Ovary (tissue), 9 donors: ENCODE results near the gene GHRL. TPM values are rescaled to one million over a fixed set of nuclear protein-coding genes. Genes with fewer than 3 reads are reported as not detected.

Experiments used
- DNase-seq, 5 donors: peaks; one replicate each; pipeline ENCODE4 v3.0.0-alpha.2; 2019 to 2020
- H3K27ac ChIP-seq, 2 donors: fragments of 200-600 bp; one replicate each; pipeline versions ENCODE4 v1.5.1 to v1.8.0; 2019 to 2022
- H3K27me3 ChIP-seq: fragments of 200-600 bp; one replicate; pipeline ENCODE4 v1.8.0; 2022
- H3K36me3 ChIP-seq: fragments of 200-600 bp; sonication (generic); one replicate; pipeline ENCODE4 v1.5.1; 2019
- H3K4me1 ChIP-seq: one replicate; pipeline ENCODE4 v1.8.1; 2013; ENCODE audit warnings: mild to moderate bottlenecking, moderate library complexity; ENCODE audit not compliant: insufficient read depth
- H3K4me3 ChIP-seq: fragments of 200-600 bp; sonication (generic); one replicate; pipeline ENCODE4 v1.5.1; 2017
- H3K9me3 ChIP-seq, 2 donors: fragments of 200-600 bp in 1 of 2; sonication (generic) in 1 of 2; one replicate each; pipeline versions ENCODE4 v1.5.1 to v1.8.1; 2013 to 2019; ENCODE audit warnings: mild to moderate bottlenecking in 1 of 2, moderate library complexity in 1 of 2
- CTCF ChIP-seq, 3 donors: fragments of 450-650 bp in 2 of 3; fragments of 200-600 bp in 1 of 3; IDR thresholded peaks; one replicate each; pipeline versions ENCODE4 v1.5.1 to v1.8.0; 2016 to 2022; ENCODE audit warnings: antibody characterized with exemption in 3 of 3, mild to moderate bottlenecking in 1 of 3
- EP300 ChIP-seq: sonication (generic); formaldehyde crosslinking; IDR thresholded peaks from one replicate; pipeline ENCODE4 v1.6.1; 2017; ENCODE audit warnings: antibody characterized with exemption
- POLR2A ChIP-seq: fragments of 450-650 bp; IDR thresholded peaks from one replicate; pipeline ENCODE4 v1.6.1; 2017; ENCODE audit warnings: antibody characterized with exemption, mild to moderate bottlenecking, moderate library complexity
- WGBS, 3 donors: extraction: QIAGEN DNeasy Blood & Tissue Kit in 1 of 3; methylation state at CpG; one replicate each; pipeline versions ENCODE4 v1.1.5 to v1.1.7; 2013 to 2017; 5-methylcytosine and 5-hydroxymethylcytosine counted together
- intact Hi-C, 4 donors: fragments of 100-400 bp; cut with DNase I; formaldehyde crosslinking; loops; one replicate each; pipeline versions ENCODE4 v1.11.0 to v1.15.1; 2022 to 2023
- polyA plus RNA-seq, 2 donors: library from polyadenylated mRNA; stranded (reverse); fragments of 200-250 nt in 1 of 2; fragments of 350-450 nt in 1 of 2; fragmentation: Illumina TruSeq in 1 of 2; extraction: RNeasy Lipid Tissue Mini Kit (QIAGEN cat#74804) in 1 of 2; gene quantifications; one replicate each; pipeline ENCODE4 v1.2.3, GENCODE V29; 2013 to 2014
- total RNA-seq, 7 donors: library from RNA; depleted of rRNA in 2 of 7; stranded (reverse); fragments of >200 nt in 2 of 7; fragmentation: NEBNext Ultra II Directional in 3 of 7; extraction: Animal tissue kit (Norgen Biotek cat#: 25700) in 3 of 7; gene quantifications; one replicate each; pipeline versions ENCODE4 v1.1.0 to v1.2.4, GENCODE V29; 2016 to 2023
- donor health status: DM: no; HTN: no; CAD: no; lungs with moderate emphysema.
- donor health status: DM: no; HTN: no; CAD: no.
- donor health status: Bipolar disorder and iron deficiency.
- donor health status: DM: yes; HTN: yes; CAD: no.
- donor health status: DM: no; HTN: no; CAD: no.
- donor health status: DM: yes; HTN: yes; CAD: no.

GHRL gene
- total and polyA plus RNA-seq, 9 donors, result 0.23 to 2.4 (median 1.6) TPM

DNA sequence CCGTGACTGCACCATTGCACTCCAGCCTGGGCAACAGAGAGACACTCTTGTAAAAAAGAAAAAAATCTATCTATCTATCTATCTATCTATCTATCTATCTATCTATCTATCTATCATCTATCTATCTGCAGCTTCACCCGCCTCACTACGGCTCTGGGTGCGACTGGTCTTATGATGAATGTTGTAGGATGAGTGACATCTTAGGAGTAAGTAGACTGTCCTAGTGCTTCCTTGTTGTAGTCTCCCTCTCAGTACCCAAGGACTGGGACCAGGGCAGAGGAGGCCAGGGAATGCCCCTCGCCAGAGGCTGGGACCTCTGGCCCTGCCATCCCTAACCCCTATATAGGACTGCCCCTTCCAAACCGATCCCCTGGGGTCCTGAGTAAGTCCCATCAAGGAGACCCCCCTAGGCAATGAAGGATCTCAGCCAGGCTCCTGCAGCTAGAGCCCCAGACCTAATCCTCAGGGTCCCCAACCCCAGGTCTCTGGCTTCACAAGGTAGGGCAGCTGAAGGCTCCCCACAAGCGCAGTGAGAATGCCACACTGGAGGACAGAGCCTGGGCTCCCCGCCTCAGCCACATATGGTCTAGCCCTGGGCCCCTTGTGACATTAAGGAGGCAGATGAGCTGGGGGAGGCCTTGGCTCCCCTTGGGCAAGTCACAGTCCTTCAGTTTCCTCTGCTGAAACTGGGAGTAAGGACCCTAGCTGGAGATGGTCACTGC lies 29.0 kb upstream of the GHRL start:
- intact Hi-C loops, result no loop called here
- no peaks in the 10 kb centered on the region for H3K4me1 ChIP-seq
- TF ChIP-seq CTCF (IDR thresholded peaks at IDR 0.05), result no peak
- no peak for TF ChIP-seq POLR2A
- no peak for TF ChIP-seq EP300
- WGBS, 3 donors, result 90 to 94% (median 93%) methylated on average over 8 of the region's 8 CpGs
- no peaks in the 10 kb centered on the region for H3K9me3 ChIP-seq
- no peak for DNase-seq
- peak overlapping the region in 1 of 2 donors; percentile 80 for H3K27ac ChIP-seq
- H3K36me3 ChIP-seq, result no peaks in the 10 kb centered on the region
- H3K4me3 ChIP-seq, result peak overlapping the region; percentile 99
- no peaks in the 10 kb centered on the region for H3K27me3 ChIP-seq

DNA sequence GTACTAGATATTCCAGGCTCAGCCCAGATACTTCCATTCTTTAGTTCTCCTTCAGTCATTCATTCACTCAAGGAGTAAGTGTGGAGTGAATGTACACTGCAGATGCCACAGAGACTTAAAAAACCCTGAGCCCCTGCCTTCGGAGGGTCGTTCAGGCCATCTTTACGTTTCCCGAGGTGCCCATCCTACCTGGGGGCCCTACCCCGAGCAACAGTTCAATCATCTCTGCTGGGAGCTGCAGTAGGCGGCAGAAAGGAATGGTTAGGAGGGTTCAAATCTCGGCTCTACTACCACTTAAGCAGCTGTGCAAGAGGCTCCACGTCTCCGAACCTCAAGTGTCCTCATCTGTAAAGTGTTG lies 27.6 kb upstream of the GHRL start:
- peak overlapping the region; percentile 31 to 80 for H3K27ac ChIP-seq
- WGBS, 3 donors, result 0 to 1% (median 0%) methylated on average over 9 of the region's 9 CpGs
- H3K4me1 ChIP-seq, result no peaks in the 10 kb centered on the region
- H3K4me3 ChIP-seq, result peak overlapping the region; percentile 99
- no peaks in the 10 kb centered on the region for H3K9me3 ChIP-seq
- no peaks in the 10 kb centered on the region for H3K36me3 ChIP-seq
- no peak for DNase-seq
- TF ChIP-seq EP300 (no peak), POLR2A (no peak), CTCF (IDR thresholded peaks at IDR 0.05) (no peak)
- intact Hi-C loops, result no loop called here
- H3K27me3 ChIP-seq, result no peaks in the 10 kb centered on the region

- Histone ChIP-seq H3K4me1 (no peaks in the 10 kb centered on the region), H3K9me3 (no peaks in the 10 kb centered on the region), H3K27ac (no peak overlapping the region), H3K27me3 (no peaks in the 10 kb centered on the region), H3K36me3 (no peaks in the 10 kb centered on the region), H3K4me3 (peak overlapping the region; percentile 99)
- WGBS, 3 donors, result 0 to 7% (median 5%) methylated on average over 3 of the region's 3 CpGs
- no peak for TF ChIP-seq CTCF (IDR thresholded peaks at IDR 0.05)
- no peak for TF ChIP-seq EP300
- TF ChIP-seq POLR2A, result no peak
- intact Hi-C loops, result no loop called here
- DNase-seq, result no peak
Observed at GRCh38 chr3:10319804-10320203, 27.1 kb upstream of the GHRL start.

- intact Hi-C loops, result no loop called here
- no peak for DNase-seq
- H3K4me3 ChIP-seq, result no peak overlapping the region
Observed at GRCh38 chr3:10319251-10319650, 26.5 kb upstream of the GHRL start.

More at GRCh38 chr3:10319251-10319650, 26.5 kb upstream of the GHRL start:
- no peak overlapping the region for H3K27ac ChIP-seq
- H3K9me3 ChIP-seq, result no peaks in the 10 kb centered on the region
- 57 to 68% (median 63%) methylated on average over 6 of the region's 6 CpGs for WGBS, 3 donors
- no peaks in the 10 kb centered on the region for H3K36me3 ChIP-seq
- no peaks in the 10 kb centered on the region for H3K4me1 ChIP-seq
- no peak for TF ChIP-seq CTCF (IDR thresholded peaks at IDR 0.05)
- TF ChIP-seq EP300, result no peak
- no peak for TF ChIP-seq POLR2A
- H3K27me3 ChIP-seq, result no peaks in the 10 kb centered on the region
